Renal cortical epithelial cell (primary cell): Measurements from ENCODE around the gene LPAR3. TPM values are rescaled to one million over a fixed set of nuclear protein-coding genes. Genes with fewer than 3 reads are reported as not detected.

ENCODE experiments used
- DNase-seq: peaks from one replicate; pipeline ENCODE4 v3.0.0-alpha.2; 2011; ENCODE audit warnings: low read depth
- total RNA-seq: library from RNA; depleted of rRNA; stranded (reverse); fragments of >200 nt; gene quantifications from 2 replicates; pipeline ENCODE4 v1.2.3, GENCODE V29; 2014

The LPAR3 gene
- total RNA-seq, 1 donor from 2014 or later, result 0.05 TPM

GRCh38 chr1:84774669-84775534 is 118.1 kb downstream of the LPAR3 start:
- no peak for DNase-seq

- no peak for DNase-seq
Observed at GRCh38 chr1:84773933-84774497, 119.0 kb downstream of the LPAR3 start.

GRCh38 chr1:84773195-84773594 is 119.8 kb downstream of the LPAR3 start:
- peak; percentile 48 for DNase-seq

DNA sequence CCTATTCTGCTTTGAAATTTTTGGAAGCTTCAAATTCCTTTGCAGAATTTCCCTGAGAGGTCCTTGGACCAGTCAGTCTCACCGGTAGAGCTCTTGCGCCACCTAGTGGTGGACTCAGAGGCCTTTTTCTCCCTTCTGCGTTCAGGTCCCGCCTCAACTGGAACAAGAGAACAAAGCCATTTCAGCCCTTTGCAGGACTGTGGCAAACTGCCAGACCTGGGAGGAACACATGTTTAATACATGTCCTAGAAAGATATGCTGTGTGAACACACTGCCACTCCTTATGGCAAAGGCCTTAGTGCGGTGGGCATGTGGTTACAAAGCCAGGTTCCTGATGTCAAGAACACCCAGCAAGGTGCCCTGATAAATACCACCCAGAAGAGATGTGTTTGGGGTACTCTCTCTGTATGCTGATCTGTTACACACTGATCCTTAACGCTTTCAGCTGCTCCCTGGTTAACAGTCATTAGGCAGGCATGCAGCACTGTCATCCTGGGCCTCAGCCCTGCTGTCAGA is 120.5 kb downstream of the LPAR3 start:
- DNase-seq, result peak; percentile 71

GRCh38 chr1:84771895-84772294 is 121.1 kb downstream of the LPAR3 start:
- DNase-seq, result no peak

DNA sequence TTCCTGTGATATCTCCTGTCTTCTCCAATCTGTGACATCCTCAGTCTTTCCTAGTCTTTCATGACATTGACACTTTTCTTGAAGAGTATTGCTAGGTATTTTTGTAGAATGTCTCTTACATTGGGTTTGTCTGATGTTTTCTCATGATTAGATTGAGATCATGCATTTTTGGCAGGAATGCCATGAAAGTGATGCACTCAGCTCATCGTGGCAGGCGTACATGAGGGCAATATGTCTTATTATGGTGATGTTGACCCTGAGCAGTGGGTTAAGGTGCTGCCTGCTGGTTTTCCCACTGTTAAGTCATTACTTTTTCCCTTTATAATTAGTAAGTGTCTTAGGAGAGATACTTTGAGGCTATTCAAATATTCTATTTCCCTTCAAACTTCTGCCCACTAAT is 122.5 kb downstream of the LPAR3 start:
- DNase-seq, result no peak

DNA sequence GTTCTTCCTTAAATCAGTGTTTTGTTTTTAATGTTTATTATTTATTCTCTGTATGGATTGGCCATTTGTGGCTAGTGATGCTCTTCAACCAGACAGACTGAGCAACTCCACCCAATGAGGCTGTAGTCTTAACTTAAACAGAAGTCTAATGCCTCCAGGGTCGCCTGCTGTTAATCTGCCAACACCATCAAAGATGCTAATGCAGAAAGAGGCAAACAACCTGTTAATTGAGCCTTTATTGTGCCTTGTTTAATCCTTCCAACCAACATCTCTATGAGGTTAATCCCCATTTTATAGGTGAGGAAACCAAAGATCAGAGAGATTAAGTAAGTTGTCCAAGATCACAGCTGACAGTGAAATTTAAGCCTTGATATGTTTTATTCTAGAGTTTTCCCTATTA is 123.4 kb downstream of the LPAR3 start:
- no peak for DNase-seq

DNA sequence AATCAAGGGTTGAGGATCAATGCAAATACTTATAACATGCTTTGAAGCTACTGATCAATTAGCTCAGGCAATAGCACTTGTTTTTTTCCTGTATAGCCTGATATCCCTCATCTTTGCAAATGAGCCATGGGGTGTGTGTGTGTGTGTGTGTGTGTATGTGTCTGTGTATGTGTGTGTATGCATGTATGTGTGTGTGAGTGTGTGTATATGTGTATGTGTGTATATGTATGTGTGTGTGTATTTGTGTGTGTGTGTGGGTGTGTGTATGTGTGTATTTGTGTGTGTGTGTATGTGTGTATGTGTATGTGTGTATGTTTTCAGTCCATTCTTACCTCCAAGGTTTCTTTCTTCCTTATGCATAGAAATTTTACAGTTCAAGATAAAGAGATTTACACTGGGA is 124.4 kb downstream of the LPAR3 start:
- DNase-seq, result no peak

GRCh38 chr1:84763912-84764680 is 128.9 kb downstream of the LPAR3 start:
- no peak for DNase-seq

DNA sequence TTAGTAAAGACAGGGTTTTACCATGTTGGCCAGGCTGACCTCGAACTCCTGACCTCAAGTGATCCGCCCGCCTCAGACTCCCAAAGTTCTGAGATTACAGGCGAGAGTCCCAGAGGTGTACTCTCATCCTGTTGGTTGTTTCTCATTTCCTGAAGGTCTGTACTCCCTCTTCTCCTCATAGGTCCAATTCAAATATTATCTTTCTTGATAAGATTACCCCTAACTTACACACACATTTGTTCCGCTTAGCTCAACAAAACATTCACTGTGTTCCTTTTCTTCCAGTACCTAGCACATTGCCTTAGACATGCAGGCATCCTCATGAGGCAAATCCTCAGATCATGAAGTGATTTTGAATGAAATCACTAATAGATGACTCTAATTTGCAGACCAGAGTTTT is 130.3 kb downstream of the LPAR3 start:
- no peak for DNase-seq

Other genes with a start within 250 kb of the LPAR3 start
- gene SSX2IP, start 202.7 kb downstream of the LPAR3 start, total RNA-seq, result 16.1 and 36.8 TPM in 2 replicates
- 0.89 and 1.9 TPM in 2 replicates for gene MCOLN2, start 103.9 kb upstream of the LPAR3 start, total RNA-seq
- 1.3 and 4.0 TPM in 2 replicates for gene MCOLN3, start 155.3 kb upstream of the LPAR3 start, total RNA-seq